NCI-H146 treated with DMSO at 0.1 percent for 48 hours (cell line): ENCODE data around the gene EGLN1.

Experiments used
- DNase-seq: peaks from one replicate; lab custom pipeline; 2025; ENCODE audit not compliant: unreplicated experiment; lab: John Stamatoyannopoulos, UW

The EGLN1 gene

GRCh38 chr1:231334952-231335351 is 87.1 kb downstream of the EGLN1 start:
- DNase-seq: no peak

GRCh38 chr1:231334079-231334666 is 87.9 kb downstream of the EGLN1 start:
- DNase-seq: no peak

GRCh38 chr1:231332761-231333160 is 89.3 kb downstream of the EGLN1 start:
- DNase-seq: no peak

- no peak for DNase-seq
These were observed 92.6 kb downstream of the EGLN1 start for GRCh38 chr1:231329483-231329882.

- no peak for DNase-seq
These were observed 94.5 kb downstream of the EGLN1 start for GRCh38 chr1:231327617-231328016.

GRCh38 chr1:231326248-231326647 is 95.8 kb downstream of the EGLN1 start:
- no peak for DNase-seq

GRCh38 chr1:231324660-231325059 is 97.4 kb downstream of the EGLN1 start:
- no peak for DNase-seq

- peak; percentile 22 for DNase-seq
These were observed 99.1 kb downstream of the EGLN1 start for GRCh38 chr1:231322880-231323530.

- no peak for DNase-seq
These were observed 103.0 kb downstream of the EGLN1 start for GRCh38 chr1:231319080-231319479.

GRCh38 chr1:231318568-231318967 is 103.5 kb downstream of the EGLN1 start:
- DNase-seq: no peak

- no peak for DNase-seq
These were observed 104.1 kb downstream of the EGLN1 start for GRCh38 chr1:231318015-231318355.

- DNase-seq: no peak
These were observed 104.6 kb downstream of the EGLN1 start for GRCh38 chr1:231317306-231318014.

- DNase-seq: no peak
These were observed 106.2 kb downstream of the EGLN1 start for GRCh38 chr1:231315887-231316286.
